Caco-2 (cell line): ENCODE measurements around the gene SQSTM1. TPM values are rescaled to one million over a fixed set of nuclear protein-coding genes. Genes with fewer than 3 reads are reported as not detected.

Experiments
- BruUV-seq: library from RNA; stranded (reverse); fragments of 400-500 nt; replicated peaks from 2 replicates; lab custom pipeline; 2021; lab: Mats Ljungman, UMichigan
- CTCF ChIA-PET: fragments of 300-600 bp; sonication (Branson Sonifier 250); formaldehyde crosslinking; loops from one replicate; lab custom pipeline; 2022; ENCODE audit warnings: antibody characterized with exemption; lab: Charles Lee
- POLR2A ChIA-PET: fragments of 300-600 bp; sonication (Branson Sonifier 250); formaldehyde crosslinking; loops from one replicate; lab custom pipeline; 2022; ENCODE audit warnings: antibody characterized with exemption; lab: Charles Lee
- DNase-seq, 2 experiments: peaks; one replicate each; pipeline versions ENCODE4 v3.0.0 to v3.0.0-alpha.2; 2020 to 2022
- H3K27me3 ChIP-seq: replicated peaks from 2 replicates; pipeline ENCODE4 v1.6.0; 2011; ENCODE audit warnings: low read length; ENCODE audit not compliant: control insufficient read depth, insufficient read depth
- H3K36me3 ChIP-seq: 2 replicates; pipeline ENCODE4 v1.5.1; 2011; ENCODE audit warnings: low read length; ENCODE audit not compliant: control insufficient read depth, insufficient read depth
- H3K4me1 ChIP-seq: fragments of 250-450 bp; sonication (Bioruptor Pico); 2 replicates; pipeline ENCODE4 v1.5.1; 2020; ENCODE audit warnings: mild to moderate bottlenecking
- H3K4me3 ChIP-seq: 2 replicates; pipeline ENCODE4 v1.5.1; 2011; ENCODE audit warnings: low read depth, mild to moderate bottlenecking, control low read depth, low read length
- H3K9me3 ChIP-seq: fragments of 250-450 bp; sonication (Bioruptor Pico); 2 replicates; pipeline ENCODE4 v1.5.1; 2020; ENCODE audit warnings: mild to moderate bottlenecking, moderate library complexity
- H3K27ac Mint-ChIP-seq: one replicate; pipeline ENCODE4 v1.8.0; 2022; ENCODE audit warnings: mixed read lengths; ENCODE audit not compliant: unreplicated experiment
- H3K27me3 Mint-ChIP-seq: one replicate; pipeline ENCODE4 v1.8.0; 2022; ENCODE audit warnings: mixed read lengths; ENCODE audit not compliant: insufficient read depth, unreplicated experiment
- H3K36me3 Mint-ChIP-seq: one replicate; pipeline ENCODE4 v1.8.0; 2022; ENCODE audit warnings: mild to moderate bottlenecking, mixed read lengths; ENCODE audit not compliant: insufficient read depth, unreplicated experiment
- H3K4me1 Mint-ChIP-seq: one replicate; pipeline ENCODE4 v1.8.0; 2022; ENCODE audit warnings: low read depth, mixed read lengths; ENCODE audit not compliant: unreplicated experiment
- H3K4me3 Mint-ChIP-seq: one replicate; pipeline ENCODE4 v1.8.0; 2022; ENCODE audit warnings: mild to moderate bottlenecking, moderate library complexity, mixed read lengths; ENCODE audit not compliant: unreplicated experiment
- H3K9me3 Mint-ChIP-seq: one replicate; pipeline ENCODE4 v1.8.0; 2022; ENCODE audit warnings: mixed read lengths; ENCODE audit not compliant: unreplicated experiment
- CTCF ChIP-seq, 2 experiments: fragments of 200-600 bp in 1 of 2; IDR thresholded peaks; 1 replicate in 1 of 2; 2 replicates in 1 of 2; pipeline versions ENCODE4 v1.5.1 to v1.8.0; 2011 to 2022; ENCODE audit warnings: antibody characterized with exemption in 1 of 2, control low read depth in 1 of 2, inconsistent platforms in 1 of 2, low read depth in 1 of 2, low read length in 1 of 2, mild to moderate bottlenecking in 1 of 2, moderate library complexity in 1 of 2; ENCODE audit not compliant: insufficient read depth in 1 of 2, severe bottlenecking in 1 of 2, unreplicated experiment in 1 of 2
- intact Hi-C: fragments of 100-400 bp; cut with micrococcal nuclease; formaldehyde crosslinking; loops from one replicate; pipeline ENCODE4 v1.10.0; 2022; ENCODE audit not compliant: unreplicated experiment
- total RNA-seq: library from RNA; stranded (reverse); gene quantifications from 2 replicates; pipeline ENCODE4 v1.2.3, GENCODE V29; 2022

The SQSTM1 gene
- total RNA-seq, 1 experiment from 2014 or later: 259 TPM

GRCh38 chr5:179830818-179831468 lies 10.2 kb downstream of the SQSTM1 start:
- Histone ChIP-seq H3K4me1 (no peaks in the 10 kb centered on the region; the same call in 1 of the 2 replicates), H3K4me3 (no peak overlapping the region), H3K9me3 (no peaks in the 10 kb centered on the region), H3K36me3 (peaks cover 11% of the 10 kb centered on the region), H3K27me3 (no peaks in the 10 kb centered on the region)
- H3K9me3 Mint-ChIP-seq: no peaks in the 10 kb centered on the region
- H3K27ac Mint-ChIP-seq: no peak overlapping the region
- no peak for TF ChIP-seq CTCF (IDR thresholded peaks at IDR 0.05; ENCODE audit: insufficient read depth in 1 of 2, low read depth in 1 of 2, low read length in 1 of 2, severe bottlenecking in 1 of 2, unreplicated experiment in 1 of 2)
- H3K4me1 Mint-ChIP-seq: no peaks in the 10 kb centered on the region
- CTCF ChIA-PET: no interaction called here
- H3K36me3 Mint-ChIP-seq: peaks cover 96% of the 10 kb centered on the region
- intact Hi-C loops: no loop called here
- no TSS peak for BruUV-seq
- H3K4me3 Mint-ChIP-seq: no peak overlapping the region
- POLR2A ChIA-PET: no interaction called here
- DNase-seq: no peak
- H3K27me3 Mint-ChIP-seq: no peaks in the 10 kb centered on the region

GRCh38 chr5:179832039-179832745 lies 11.5 kb downstream of the SQSTM1 start:
- ChIA-PET POLR2A (interaction anchor here (0.5 kb wide), 1 partner anchor 13 kb away, joined by 9 read pairs; no protein-coding TSS in a partner anchor), CTCF (interaction anchor here (0.9 kb wide), 1 partner anchor 37 kb away, joined by 11 read pairs; no protein-coding TSS in a partner anchor)
- Histone ChIP-seq H3K4me3 (no peak overlapping the region), H3K9me3 (no peaks in the 10 kb centered on the region), H3K4me1 (no peaks in the 10 kb centered on the region), H3K27me3 (no peaks in the 10 kb centered on the region), H3K36me3 (peaks cover 12% of the 10 kb centered on the region)
- Mint-ChIP-seq H3K4me3 (no peak overlapping the region), H3K27me3 (no peaks in the 10 kb centered on the region), H3K36me3 (peaks cover 96% of the 10 kb centered on the region), H3K4me1 (no peaks in the 10 kb centered on the region), H3K27ac (peak overlapping the region; percentile 45), H3K9me3 (no peaks in the 10 kb centered on the region)
- no TSS peak for BruUV-seq
- no peak for DNase-seq
- no peak for TF ChIP-seq CTCF (IDR thresholded peaks at IDR 0.05; ENCODE audit: insufficient read depth in 1 of 2, low read depth in 1 of 2, low read length in 1 of 2, severe bottlenecking in 1 of 2, unreplicated experiment in 1 of 2)
- intact Hi-C loops: no loop called here

GRCh38 chr5:179833056-179833708 lies 12.5 kb downstream of the SQSTM1 start:
- DNase-seq: no peak
- intact Hi-C loops: no loop called here
- H3K4me3 Mint-ChIP-seq: no peak overlapping the region
- no peaks in the 10 kb centered on the region for H3K9me3 Mint-ChIP-seq
- H3K4me1 Mint-ChIP-seq: no peaks in the 10 kb centered on the region
- Histone ChIP-seq H3K36me3 (peaks cover 12% of the 10 kb centered on the region), H3K4me3 (no peak overlapping the region), H3K4me1 (no peaks in the 10 kb centered on the region), H3K27me3 (no peaks in the 10 kb centered on the region), H3K9me3 (no peaks in the 10 kb centered on the region)
- no peaks in the 10 kb centered on the region for H3K27me3 Mint-ChIP-seq
- ChIA-PET POLR2A (no interaction called here), CTCF (interaction anchor here (0.9 kb wide), 1 partner anchor 38 kb away, joined by 11 read pairs; no protein-coding TSS in a partner anchor)
- no peak for TF ChIP-seq CTCF (IDR thresholded peaks at IDR 0.05; ENCODE audit: insufficient read depth in 1 of 2, low read depth in 1 of 2, low read length in 1 of 2, severe bottlenecking in 1 of 2, unreplicated experiment in 1 of 2)
- peaks cover 96% of the 10 kb centered on the region for H3K36me3 Mint-ChIP-seq
- no peak overlapping the region for H3K27ac Mint-ChIP-seq
- BruUV-seq: no TSS peak
